GM18907 (cell line): Measurements from ENCODE around the gene CEP112.
"Not testable (repeated sequence)": the region's sequence is repeated elsewhere in the genome, so short reads cannot be mapped to it uniquely, and the experiment has no call there.

Source experiments
- ATAC-seq: cut with Tn5 transposase; IDR thresholded peaks from one replicate; pipeline ENCODE4 v1.9.1; 2021; ENCODE audit warnings: mild to moderate bottlenecking, moderate library complexity; ENCODE audit not compliant: unreplicated experiment

CEP112 gene

GRCh38 chr17:65699459-65699858 is 492.5 kb downstream of the CEP112 start:
- ATAC-seq: no peak

- no peak for ATAC-seq
Measured at GRCh38 chr17:65698381-65699061, 493.4 kb downstream of the CEP112 start.

GRCh38 chr17:65697661-65698060 is 494.3 kb downstream of the CEP112 start:
- no peak for ATAC-seq

GRCh38 chr17:65696739-65697394 is 495.1 kb downstream of the CEP112 start:
- no peak for ATAC-seq

GRCh38 chr17:65694601-65695000 is 497.3 kb downstream of the CEP112 start:
- no peak for ATAC-seq

- no peak for ATAC-seq
Measured at GRCh38 chr17:65690626-65691310, 501.2 kb downstream of the CEP112 start.

GRCh38 chr17:65688307-65688706 is 503.6 kb downstream of the CEP112 start:
- ATAC-seq: no peak

- no peak for ATAC-seq
Measured at GRCh38 chr17:65685110-65685509, 506.8 kb downstream of the CEP112 start.

- ATAC-seq: no peak
Measured at GRCh38 chr17:65684631-65685030, 507.3 kb downstream of the CEP112 start.

- ATAC-seq: no peak
Measured at GRCh38 chr17:65683428-65683827, 508.5 kb downstream of the CEP112 start.

GRCh38 chr17:65681763-65682162 is 510.2 kb downstream of the CEP112 start:
- not testable (repeated sequence) for ATAC-seq

GRCh38 chr17:65679165-65679845 is 512.6 kb downstream of the CEP112 start:
- ATAC-seq: no peak

- no peak for ATAC-seq
Measured at GRCh38 chr17:65678546-65678945, 513.4 kb downstream of the CEP112 start.

- ATAC-seq: no peak
Measured at GRCh38 chr17:65677932-65678331, 514.0 kb downstream of the CEP112 start.

- no peak for ATAC-seq
Measured at GRCh38 chr17:65674246-65675045, 517.5 kb downstream of the CEP112 start.

GRCh38 chr17:65670667-65671371 is 521.1 kb downstream of the CEP112 start:
- ATAC-seq: no peak

- ATAC-seq: no peak
Measured at GRCh38 chr17:65668211-65668610, 523.7 kb downstream of the CEP112 start.

- ATAC-seq: no peak
Measured at GRCh38 chr17:65667656-65668055, 524.3 kb downstream of the CEP112 start.

GRCh38 chr17:65666876-65667321 is 525.0 kb downstream of the CEP112 start:
- no peak for ATAC-seq

GRCh38 chr17:65665966-65666365 is 526.0 kb downstream of the CEP112 start:
- no peak for ATAC-seq
